ENCODE results near the gene FBXO41.

GRCh38 chr2:73227086-73227485, 57.2 kb downstream of the FBXO41 start:
- TF ChIP-seq CTCF (IDR thresholded peaks at IDR 0.05) (no peak), POLR2AphosphoS5 (IDR thresholded peaks at IDR 0.05) (no peak)
